B cell (primary cell): ENCODE data around the gene HSBP1L1. TPM values are rescaled to one million over a fixed set of nuclear protein-coding genes. Genes with fewer than 3 reads are reported as not detected.
A peak's percentile ranks its signal among the peaks of the same experiment; 100 is the strongest.

ENCODE experiments used
- ATAC-seq: fragments of 200-7000 bp; cut with Tn5 transposase; one replicate; pipeline ENCODE4 v1.10.0; 2021; ENCODE audit warnings: low read depth, mild to moderate bottlenecking, moderate number of reproducible peaks, moderate library complexity
- CTCF ChIA-PET: fragments of 350-600 bp; sonication (Branson Sonifier 250); formaldehyde crosslinking; loops from one replicate; lab custom pipeline; 2021; ENCODE audit warnings: antibody characterized with exemption, inconsistent platforms; lab: Charles Lee
- POLR2A ChIA-PET: fragments of 350-600 bp; sonication (Branson Sonifier 250); formaldehyde crosslinking; loops from one replicate; lab custom pipeline; 2021; ENCODE audit warnings: antibody characterized with exemption; lab: Charles Lee
- DNase-seq: peaks from one replicate; pipeline ENCODE4 v3.0.0; 2013
- H2AFZ ChIP-seq: 2 replicates; pipeline ENCODE4 v1.6.1; 2012; ENCODE audit warnings: mild to moderate bottlenecking, low read depth, low read length; ENCODE audit not compliant: insufficient read depth, poor library complexity, severe bottlenecking
- H3K27ac ChIP-seq, 2 donors: 1 replicate in 1 of 2; 2 replicates in 1 of 2; pipeline ENCODE4 v1.5.1; 2012 to 2013; ENCODE audit warnings: low read length in 2 of 2, mild to moderate bottlenecking in 2 of 2, moderate library complexity in 1 of 2
- H3K27me3 ChIP-seq, 4 experiments: fragments of 200-600 bp in 1 of 4; sonication (generic) in 1 of 4; replicated peaks in 1 of 4; 1 replicate in 2 of 4; 2 replicates in 2 of 4; pipeline versions ENCODE4 v1.6.1 to v1.7.0; 2013 to 2016; ENCODE audit warnings: low read length in 3 of 4, mild to moderate bottlenecking in 2 of 4, mixed read lengths in 1 of 4, moderate library complexity in 1 of 4; ENCODE audit not compliant: insufficient read depth in 4 of 4, control insufficient read depth in 3 of 4; ENCODE audit errors: control extremely low read depth in 1 of 4
- H3K36me3 ChIP-seq, 2 experiments: replicated peaks in 1 of 2; 1 replicate in 1 of 2; 2 replicates in 1 of 2; pipeline versions ENCODE4 v1.6.1 to v1.7.1; 2013; ENCODE audit warnings: low read length in 1 of 2; ENCODE audit not compliant: insufficient read depth in 2 of 2, control insufficient read depth in 1 of 2; ENCODE audit errors: control extremely low read depth in 1 of 2, extremely low read depth in 1 of 2
- H3K4me1 ChIP-seq, 2 donors: fragments of 200-600 bp in 1 of 2; sonication (generic) in 1 of 2; 1 replicate in 1 of 2; 2 replicates in 1 of 2; pipeline versions ENCODE4 v1.5.1 to v1.6.1; 2013 to 2017; ENCODE audit warnings: low read length in 2 of 2; ENCODE audit not compliant: control insufficient read depth in 2 of 2, insufficient read depth in 2 of 2
- H3K4me2 ChIP-seq: replicated peaks from 2 replicates; pipeline ENCODE3; 2012; ENCODE audit warnings: mild to moderate bottlenecking, low read depth, low read length; ENCODE audit not compliant: poor library complexity, severe bottlenecking
- H3K4me3 ChIP-seq, 5 experiments: fragments of 200-600 bp in 1 of 5; sonication (generic) in 1 of 5; 1 replicate in 3 of 5; 2 replicates in 2 of 5; pipeline versions ENCODE4 v1.5.1 to v1.7.0; 2011 to 2016; ENCODE audit warnings: low read length in 4 of 5, mild to moderate bottlenecking in 4 of 5, low read depth in 2 of 5, control low read depth in 1 of 5, moderate library complexity in 1 of 5; ENCODE audit not compliant: insufficient read depth in 1 of 5; ENCODE audit errors: control extremely low read depth in 1 of 5, extremely low read depth in 1 of 5
- H3K79me2 ChIP-seq: fragments of 200-600 bp; sonication (generic); one replicate; pipeline ENCODE4 v1.6.0; 2016; ENCODE audit warnings: low read length; ENCODE audit not compliant: control insufficient read depth, insufficient read depth
- H3K9ac ChIP-seq: fragments of 200-600 bp; sonication (generic); 2 replicates; pipeline ENCODE4 v1.6.1; 2017; ENCODE audit warnings: mild to moderate bottlenecking, low read length, moderate library complexity
- H3K9me3 ChIP-seq, 3 donors: one replicate each; pipeline versions ENCODE4 v1.6.1 to v1.7.1; 2013; ENCODE audit warnings: low read length in 2 of 3; ENCODE audit not compliant: control insufficient read depth in 2 of 3, insufficient read depth in 1 of 3; ENCODE audit errors: control extremely low read depth in 1 of 3
- H4K20me1 ChIP-seq: 2 replicates; pipeline ENCODE4 v1.6.0; 2012; ENCODE audit warnings: mild to moderate bottlenecking, low read length; ENCODE audit not compliant: insufficient read depth, control insufficient read depth, poor library complexity, severe bottlenecking
- H3K27ac Mint-ChIP-seq: one replicate; pipeline ENCODE4 v1.8.0; 2021; ENCODE audit warnings: mixed read lengths
- H3K27me3 Mint-ChIP-seq: one replicate; pipeline ENCODE4 v1.8.0; 2021; ENCODE audit warnings: mixed read lengths
- H3K4me1 Mint-ChIP-seq: one replicate; pipeline ENCODE4 v1.8.0; 2021; ENCODE audit warnings: mixed read lengths
- H3K4me3 Mint-ChIP-seq: one replicate; pipeline ENCODE4 v1.8.0; 2021; ENCODE audit warnings: mixed read lengths
- H3K9me3 Mint-ChIP-seq: one replicate; pipeline ENCODE4 v1.8.0; 2022; ENCODE audit warnings: mixed read lengths; ENCODE audit not compliant: insufficient read depth
- EZH2 ChIP-seq: IDR thresholded peaks from 2 replicates; pipeline ENCODE4 v1.6.1; 2012; ENCODE audit warnings: borderline replicate concordance, low read depth, mild to moderate bottlenecking, moderate library complexity, low read length; ENCODE audit not compliant: insufficient read depth, poor library complexity, severe bottlenecking
- WGBS: methylation state at CpG from one replicate; pipeline ENCODE4 v1.1.5; 2013; ENCODE audit warnings: missing lambda C conversion rate; ENCODE audit not compliant: insufficient coverage; 5-methylcytosine and 5-hydroxymethylcytosine counted together
- intact Hi-C: fragments of 100-400 bp; cut with micrococcal nuclease; formaldehyde crosslinking; loops from one replicate; pipeline ENCODE4 v1.10.0; 2022
- polyA plus RNA-seq: library from polyadenylated mRNA; depleted of rRNA; stranded (reverse); fragments of >200 nt; gene quantifications from 2 replicates; pipeline ENCODE4 v1.2.3, GENCODE V29; 2012
- total RNA-seq, 2 donors: library from RNA; stranded (reverse); fragments of 120-200 nt in 1 of 2; gene quantifications; 1 replicate in 1 of 2; 2 replicates in 1 of 2; pipeline versions ENCODE4 v1.2.3 to v1.2.4, GENCODE V29; 2013 to 2022
- TF ChIP-seq, protein P1 (sequence below): fragments of 200-600 bp; IDR thresholded peaks from one replicate; pipeline ENCODE4 v1.8.0; 2022; ENCODE audit warnings: antibody characterized with exemption, mild to moderate bottlenecking

The HSBP1L1 gene
- total and polyA plus RNA-seq, 2 donors (not counting 1 experiment from before 2014, with no cell fraction given) = 4.6 to 7.2 TPM

- H2AFZ ChIP-seq = peak overlapping the region; percentile 97
- peak overlapping the region in 4 of 5 experiments; percentile 58 to 70 (median 66) for H3K4me3 ChIP-seq
- peaks cover 38% of the 10 kb centered on the region for H3K79me2 ChIP-seq
- peak overlapping the region; percentile 83 for H3K9ac ChIP-seq
- no peak overlapping the region for H3K27ac ChIP-seq
- peak overlapping the region; percentile 100 for H3K4me2 ChIP-seq
- Mint-ChIP-seq H3K4me3 (peak overlapping the region; percentile 37), H3K4me1 (peaks cover 29% of the 10 kb centered on the region), H3K9me3 (no peaks in the 10 kb centered on the region), H3K27ac (no peak overlapping the region), H3K27me3 (no peaks in the 10 kb centered on the region)
- 51% methylated on average over 16 of the region's 43 CpGs for WGBS
- no peak for ATAC-seq
- no peak for DNase-seq
- CTCF ChIA-PET = interaction anchor here (1.6 kb wide), 1 partner anchor 33 kb away, joined by 4 read pairs; no protein-coding TSS in a partner anchor
- peaks cover 0 to 16% of the 10 kb centered on the region in 2 experiments for H3K36me3 ChIP-seq
- H4K20me1 ChIP-seq = peaks cover 30% of the 10 kb centered on the region
- H3K4me1 ChIP-seq = peaks cover 17 to 34% of the 10 kb centered on the region in 2 donors
- no peak for TF ChIP-seq EZH2
- TF ChIP-seq, protein P1, sequence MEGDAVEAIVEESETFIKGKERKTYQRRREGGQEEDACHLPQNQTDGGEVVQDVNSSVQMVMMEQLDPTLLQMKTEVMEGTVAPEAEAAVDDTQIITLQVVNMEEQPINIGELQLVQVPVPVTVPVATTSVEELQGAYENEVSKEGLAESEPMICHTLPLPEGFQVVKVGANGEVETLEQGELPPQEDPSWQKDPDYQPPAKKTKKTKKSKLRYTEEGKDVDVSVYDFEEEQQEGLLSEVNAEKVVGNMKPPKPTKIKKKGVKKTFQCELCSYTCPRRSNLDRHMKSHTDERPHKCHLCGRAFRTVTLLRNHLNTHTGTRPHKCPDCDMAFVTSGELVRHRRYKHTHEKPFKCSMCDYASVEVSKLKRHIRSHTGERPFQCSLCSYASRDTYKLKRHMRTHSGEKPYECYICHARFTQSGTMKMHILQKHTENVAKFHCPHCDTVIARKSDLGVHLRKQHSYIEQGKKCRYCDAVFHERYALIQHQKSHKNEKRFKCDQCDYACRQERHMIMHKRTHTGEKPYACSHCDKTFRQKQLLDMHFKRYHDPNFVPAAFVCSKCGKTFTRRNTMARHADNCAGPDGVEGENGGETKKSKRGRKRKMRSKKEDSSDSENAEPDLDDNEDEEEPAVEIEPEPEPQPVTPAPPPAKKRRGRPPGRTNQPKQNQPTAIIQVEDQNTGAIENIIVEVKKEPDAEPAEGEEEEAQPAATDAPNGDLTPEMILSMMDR = no peak
- intact Hi-C loops = loop anchor here (5.0 kb wide), 1 partner anchor 195 kb away; no protein-coding TSS in a partner anchor
- H3K9me3 ChIP-seq = no peaks in the 10 kb centered on the region
- no peaks in the 10 kb centered on the region for H3K27me3 ChIP-seq
- POLR2A ChIA-PET = no interaction called here
Measured at GRCh38 chr18:79952456-79952995, 11.9 kb upstream of the HSBP1L1 start.

GRCh38 chr18:79952996-79953559 lies 11.4 kb upstream of the HSBP1L1 start:
- Histone ChIP-seq H3K4me2 (no peak overlapping the region), H3K27ac (no peak overlapping the region), H2AFZ (no peak overlapping the region), H3K4me1 (peaks cover 17 to 29% of the 10 kb centered on the region in 2 donors), H4K20me1 (peaks cover 25% of the 10 kb centered on the region), H3K79me2 (peaks cover 32% of the 10 kb centered on the region), H3K36me3 (peaks cover 0 to 12% of the 10 kb centered on the region in 2 experiments), H3K4me3 (no peak overlapping the region), H3K9me3 (no peaks in the 10 kb centered on the region), H3K27me3 (no peaks in the 10 kb centered on the region), H3K9ac (no peak overlapping the region)
- H3K27ac Mint-ChIP-seq = peak overlapping the region; percentile 32
- no peak for ATAC-seq
- ChIA-PET CTCF (interaction anchor here (1.6 kb wide), 1 partner anchor 32 kb away, joined by 4 read pairs; no protein-coding TSS in a partner anchor), POLR2A (no interaction called here)
- peak overlapping the region; percentile 70 for H3K4me3 Mint-ChIP-seq
- no peak for DNase-seq
- WGBS = 94% methylated on average over 15 of the region's 24 CpGs
- no peaks in the 10 kb centered on the region for H3K27me3 Mint-ChIP-seq
- TF ChIP-seq, protein P1 = no peak
- no peak for TF ChIP-seq EZH2
- H3K9me3 Mint-ChIP-seq = no peaks in the 10 kb centered on the region
- H3K4me1 Mint-ChIP-seq = peaks cover 23% of the 10 kb centered on the region
- intact Hi-C loops = loop anchor here (5.0 kb wide), 1 partner anchor 194 kb away; no protein-coding TSS in a partner anchor
